ENCODE results near the gene ACSS2.
"Not testable (repeated sequence)": the region's sequence is repeated elsewhere in the genome, so short reads cannot be mapped to it uniquely, and the experiment has no call there.

The ACSS2 gene

DNA sequence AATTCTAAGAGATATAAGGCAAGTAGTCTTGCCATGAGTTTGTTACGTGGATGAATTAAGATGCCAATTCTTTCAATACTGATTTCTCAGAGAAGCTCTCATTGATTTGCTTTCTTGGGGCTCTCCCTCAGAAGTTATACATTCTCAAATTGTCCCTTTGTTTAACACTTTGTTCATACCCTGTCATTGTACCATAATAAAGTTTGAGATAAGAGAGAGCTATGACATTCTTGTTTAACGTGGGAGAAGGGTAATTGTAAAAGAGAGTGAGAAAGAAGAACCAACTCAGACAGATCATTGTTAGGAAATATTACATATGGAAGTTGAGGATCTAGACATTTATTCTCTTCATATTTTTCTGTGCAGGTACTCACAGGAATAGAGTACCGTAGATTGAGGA is 19.1 kb downstream of the ACSS2 start:
- no peaks in the 10 kb centered on the region for H3K9me3 Mint-ChIP-seq
- TF ChIP-seq, protein P1, sequence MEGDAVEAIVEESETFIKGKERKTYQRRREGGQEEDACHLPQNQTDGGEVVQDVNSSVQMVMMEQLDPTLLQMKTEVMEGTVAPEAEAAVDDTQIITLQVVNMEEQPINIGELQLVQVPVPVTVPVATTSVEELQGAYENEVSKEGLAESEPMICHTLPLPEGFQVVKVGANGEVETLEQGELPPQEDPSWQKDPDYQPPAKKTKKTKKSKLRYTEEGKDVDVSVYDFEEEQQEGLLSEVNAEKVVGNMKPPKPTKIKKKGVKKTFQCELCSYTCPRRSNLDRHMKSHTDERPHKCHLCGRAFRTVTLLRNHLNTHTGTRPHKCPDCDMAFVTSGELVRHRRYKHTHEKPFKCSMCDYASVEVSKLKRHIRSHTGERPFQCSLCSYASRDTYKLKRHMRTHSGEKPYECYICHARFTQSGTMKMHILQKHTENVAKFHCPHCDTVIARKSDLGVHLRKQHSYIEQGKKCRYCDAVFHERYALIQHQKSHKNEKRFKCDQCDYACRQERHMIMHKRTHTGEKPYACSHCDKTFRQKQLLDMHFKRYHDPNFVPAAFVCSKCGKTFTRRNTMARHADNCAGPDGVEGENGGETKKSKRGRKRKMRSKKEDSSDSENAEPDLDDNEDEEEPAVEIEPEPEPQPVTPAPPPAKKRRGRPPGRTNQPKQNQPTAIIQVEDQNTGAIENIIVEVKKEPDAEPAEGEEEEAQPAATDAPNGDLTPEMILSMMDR (IDR thresholded peaks at IDR 0.05; ENCODE audit: unreplicated experiment in 3 of 3), result no peak
- no peak overlapping the region for H3K27ac Mint-ChIP-seq
- peaks cover 14% of the 10 kb centered on the region for H3K36me3 Mint-ChIP-seq (ENCODE audit: low read depth)
- H3K27me3 Mint-ChIP-seq (ENCODE audit: low read depth), result no peaks in the 10 kb centered on the region
- H3K4me1 Mint-ChIP-seq, result no peaks in the 10 kb centered on the region
- no peak overlapping the region for H3K4me3 Mint-ChIP-seq

DNA sequence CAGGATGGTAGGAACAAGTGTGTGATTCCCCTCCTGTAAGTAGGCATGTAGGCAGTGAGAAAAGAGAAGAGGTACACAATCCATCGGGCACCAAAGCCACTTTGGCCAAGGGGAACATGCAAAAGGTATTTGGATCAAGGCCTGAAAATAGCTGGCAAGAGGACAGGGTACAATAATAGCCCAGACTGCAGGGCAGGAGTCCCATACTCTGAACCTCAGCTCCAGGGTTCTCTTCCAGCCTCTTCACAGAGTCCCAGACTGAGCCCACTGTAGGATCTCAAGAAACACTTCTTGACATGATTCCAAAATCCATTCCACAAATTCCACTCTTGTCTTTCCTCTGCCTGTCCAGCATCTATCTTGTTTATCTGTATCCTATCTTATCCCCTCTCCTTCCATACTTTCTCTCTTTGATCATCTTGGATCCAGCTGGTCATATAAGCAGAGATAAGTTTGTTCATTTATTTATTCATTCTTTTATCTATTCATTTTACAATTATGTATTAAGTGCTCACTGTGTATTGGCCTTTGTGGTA is 19.7 kb downstream of the ACSS2 start:
- no peak overlapping the region for H3K27ac Mint-ChIP-seq
- H3K4me3 Mint-ChIP-seq, result no peak overlapping the region
- no peaks in the 10 kb centered on the region for H3K9me3 Mint-ChIP-seq
- H3K4me1 Mint-ChIP-seq, result no peaks in the 10 kb centered on the region
- H3K27me3 Mint-ChIP-seq (ENCODE audit: low read depth), result no peaks in the 10 kb centered on the region
- TF ChIP-seq, protein P1 (IDR thresholded peaks at IDR 0.05; ENCODE audit: unreplicated experiment in 3 of 3), result no peak
- peaks cover 14% of the 10 kb centered on the region for H3K36me3 Mint-ChIP-seq (ENCODE audit: low read depth)

DNA sequence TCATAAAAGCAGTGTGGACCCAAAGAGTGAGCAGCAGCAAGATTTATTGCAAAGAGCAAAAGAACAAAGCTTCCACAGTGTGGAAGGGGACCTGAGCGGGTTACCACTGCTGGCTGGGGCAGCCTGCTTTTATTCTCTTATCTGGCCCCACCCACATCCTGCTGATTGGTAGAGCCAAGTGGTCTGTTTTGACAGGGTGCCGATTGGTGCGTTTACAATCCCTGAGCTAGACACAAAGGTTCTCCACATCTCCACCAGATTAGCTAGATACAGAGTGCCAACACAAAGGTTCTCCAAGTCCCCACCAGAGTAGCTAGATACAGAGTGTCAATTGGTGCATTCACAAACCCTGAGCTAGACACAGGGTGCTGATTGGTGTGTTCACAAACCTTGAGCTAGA is 21.7 kb downstream of the ACSS2 start:
- not testable (repeated sequence) for H3K27me3 Mint-ChIP-seq (ENCODE audit: low read depth); H3K27ac Mint-ChIP-seq; H3K9me3 Mint-ChIP-seq; H3K4me1 Mint-ChIP-seq; H3K4me3 Mint-ChIP-seq
- peaks cover 14% of the 10 kb centered on the region for H3K36me3 Mint-ChIP-seq (ENCODE audit: low read depth)

DNA sequence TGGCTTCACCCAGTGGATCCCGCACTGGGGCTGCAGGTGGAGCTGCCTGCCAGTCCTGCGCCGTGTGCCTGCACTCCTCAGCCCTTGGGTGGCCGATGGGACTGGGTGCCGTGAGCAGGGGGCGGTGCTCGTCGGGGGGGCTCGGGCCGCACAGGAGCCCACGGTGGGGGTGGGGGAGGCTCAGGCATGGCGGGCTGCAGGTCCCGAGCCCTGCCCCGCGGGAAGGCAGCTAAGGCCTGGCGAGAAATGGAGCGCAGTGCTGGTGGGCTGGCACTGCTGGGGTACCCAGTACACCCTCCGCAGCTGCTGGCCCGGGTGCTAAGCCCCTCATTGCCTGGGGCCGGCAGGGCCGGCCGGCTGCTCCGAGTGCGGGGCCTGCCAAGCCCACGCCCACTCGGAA is 22.3 kb downstream of the ACSS2 start:
- not testable (repeated sequence) for H3K4me1 Mint-ChIP-seq; H3K4me3 Mint-ChIP-seq; H3K9me3 Mint-ChIP-seq; H3K27me3 Mint-ChIP-seq (ENCODE audit: low read depth); H3K27ac Mint-ChIP-seq
- H3K36me3 Mint-ChIP-seq (ENCODE audit: low read depth), result peaks cover 14% of the 10 kb centered on the region

DNA sequence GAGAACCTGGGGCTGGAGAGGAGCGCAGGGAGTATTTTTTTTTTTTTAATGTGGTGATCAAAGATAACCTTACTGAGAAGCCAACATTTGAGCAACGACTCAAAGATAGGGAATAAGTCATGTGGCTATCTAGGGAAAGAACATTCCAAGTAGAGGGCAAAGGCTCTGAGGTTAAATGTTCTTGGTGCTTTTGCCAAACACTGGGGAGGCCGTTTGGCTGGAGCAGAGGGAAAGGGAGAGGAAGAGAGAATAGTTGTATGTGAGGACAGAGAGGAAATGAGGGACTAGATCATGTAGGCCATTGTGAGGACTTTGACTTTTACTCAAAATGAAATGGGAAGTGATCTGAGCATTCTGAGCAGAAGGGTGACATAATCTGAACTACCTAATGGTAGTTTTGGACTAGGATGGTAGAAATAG is 27.8 kb downstream of the ACSS2 start:
- peaks cover 3% of the 10 kb centered on the region for H3K36me3 Mint-ChIP-seq (ENCODE audit: low read depth)
- H3K27me3 Mint-ChIP-seq (ENCODE audit: low read depth), result no peaks in the 10 kb centered on the region
- H3K4me3 Mint-ChIP-seq, result no peak overlapping the region
- TF ChIP-seq, protein P1 (IDR thresholded peaks at IDR 0.05; ENCODE audit: unreplicated experiment in 3 of 3), result no peak
- peaks cover 11% of the 10 kb centered on the region for H3K4me1 Mint-ChIP-seq
- H3K27ac Mint-ChIP-seq, result no peak overlapping the region
- no peaks in the 10 kb centered on the region for H3K9me3 Mint-ChIP-seq

DNA sequence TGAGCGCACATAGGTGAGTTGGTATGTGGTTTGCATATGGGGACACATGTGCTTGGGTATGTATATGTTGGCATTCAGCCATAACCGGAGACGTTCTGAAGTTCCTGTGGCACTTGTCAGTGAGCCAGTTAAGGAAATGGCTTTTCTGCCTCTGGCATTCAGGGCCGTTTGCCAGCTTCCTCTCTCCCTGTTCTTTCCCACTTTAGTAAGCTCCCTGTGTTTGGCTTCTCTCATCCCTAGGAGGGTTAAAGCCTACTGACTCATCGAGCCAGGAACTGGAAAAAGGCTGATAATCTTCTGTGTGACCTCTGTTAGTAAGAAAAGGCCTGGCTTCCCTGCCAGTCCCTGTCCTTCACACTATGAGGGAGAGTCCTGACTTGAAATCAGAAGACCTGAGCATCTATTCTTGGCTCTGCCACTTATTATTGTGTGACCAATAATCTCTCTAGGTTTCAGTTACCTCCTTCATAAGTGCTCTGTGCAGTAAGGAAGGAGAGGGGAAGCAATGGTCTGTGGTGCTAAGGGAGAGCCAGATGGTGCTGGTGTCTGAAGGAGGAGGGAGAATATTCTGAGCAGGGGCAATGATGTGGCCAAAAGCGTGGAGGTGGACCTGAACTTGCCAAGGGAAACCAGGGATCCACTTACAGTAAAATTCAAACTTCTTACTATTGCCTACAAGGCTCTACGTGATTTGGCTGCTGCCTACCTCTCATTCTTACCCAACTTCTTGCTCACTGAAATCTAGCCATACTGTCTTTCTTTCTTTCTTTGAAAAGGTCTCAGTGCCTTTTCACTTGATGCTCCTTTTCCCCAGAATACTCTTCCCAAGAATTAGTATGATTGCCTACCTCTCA is 31.4 kb downstream of the ACSS2 start:
- Mint-ChIP-seq H3K9me3 (no peaks in the 10 kb centered on the region), H3K4me3 (no peak overlapping the region), H3K27me3 (ENCODE audit: low read depth) (no peaks in the 10 kb centered on the region), H3K4me1 (peaks cover 11% of the 10 kb centered on the region), H3K27ac (peak overlapping the region in 2 of 3 experiments; percentile 46 to 49), H3K36me3 (ENCODE audit: low read depth) (no peaks in the 10 kb centered on the region)
- TF ChIP-seq, protein P1 (IDR thresholded peaks at IDR 0.05; ENCODE audit: unreplicated experiment in 3 of 3), result no peak

DNA sequence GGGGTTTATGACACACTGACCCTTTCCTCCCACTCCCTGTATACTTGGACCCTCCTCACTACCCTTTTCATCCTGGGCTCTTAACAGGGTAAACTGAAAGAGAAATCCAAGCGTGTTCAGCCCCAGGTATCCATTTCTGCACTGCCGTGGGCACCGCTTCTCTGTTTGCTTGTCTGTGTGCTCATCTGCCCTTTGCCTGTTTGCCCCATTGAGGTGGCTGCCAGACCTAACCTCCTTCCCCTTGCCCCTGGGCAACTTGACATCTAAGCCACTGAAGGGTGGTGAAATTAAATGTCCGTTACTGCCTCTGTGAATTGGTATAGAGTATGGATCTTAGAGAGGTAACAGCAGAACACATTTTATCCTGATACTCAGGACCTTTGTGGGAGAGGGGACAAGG is 38.7 kb downstream of the ACSS2 start:
- H3K27ac Mint-ChIP-seq, result no peak overlapping the region
- H3K36me3 Mint-ChIP-seq (ENCODE audit: low read depth), result peaks cover 18% of the 10 kb centered on the region
- H3K27me3 Mint-ChIP-seq (ENCODE audit: low read depth), result no peaks in the 10 kb centered on the region
- H3K4me3 Mint-ChIP-seq, result no peak overlapping the region
- H3K4me1 Mint-ChIP-seq, result no peaks in the 10 kb centered on the region
- H3K9me3 Mint-ChIP-seq, result no peaks in the 10 kb centered on the region
- TF ChIP-seq, protein P1 (IDR thresholded peaks at IDR 0.05; ENCODE audit: unreplicated experiment in 3 of 3), result no peak

All from nephron (organoid).